MG63 (cell line): ENCODE results near the gene SMYD2. TPM values are rescaled to one million over a fixed set of nuclear protein-coding genes. Genes with fewer than 3 reads are reported as not detected.

Experiments used
- DNase-seq: peaks from one replicate; pipeline ENCODE4 v3.0.0-alpha.2; 2020
- H3K27me3 ChIP-seq: fragments of 250-450 bp; sonication (Bioruptor Pico); 2 replicates; pipeline ENCODE4 v1.5.1; 2020; ENCODE audit warnings: mild to moderate bottlenecking, moderate library complexity
- H3K36me3 ChIP-seq: fragments of 250-450 bp; sonication (Bioruptor Pico); 2 replicates; pipeline ENCODE4 v1.5.1; 2020; ENCODE audit warnings: mild to moderate bottlenecking, moderate library complexity
- H3K4me3 ChIP-seq: fragments of 250-450 bp; sonication (Bioruptor Pico); 2 replicates; pipeline ENCODE4 v1.5.1; 2020; ENCODE audit warnings: mild to moderate bottlenecking, moderate library complexity
- H3K9me3 ChIP-seq: fragments of 250-450 bp; sonication (Bioruptor Pico); 2 replicates; pipeline ENCODE4 v1.5.1; 2020; ENCODE audit warnings: mild to moderate bottlenecking, moderate library complexity
- total RNA-seq: library from RNA; depleted of rRNA; stranded (reverse); fragments of >200 nt; shearing (Covaris generic); gene quantifications from 2 replicates; pipeline ENCODE4 v1.2.3, GENCODE V29; 2014; ENCODE audit warnings: low replicate concordance

The SMYD2 gene
- total RNA-seq, 1 experiment from 2014 or later, result 73.4 TPM

DNA sequence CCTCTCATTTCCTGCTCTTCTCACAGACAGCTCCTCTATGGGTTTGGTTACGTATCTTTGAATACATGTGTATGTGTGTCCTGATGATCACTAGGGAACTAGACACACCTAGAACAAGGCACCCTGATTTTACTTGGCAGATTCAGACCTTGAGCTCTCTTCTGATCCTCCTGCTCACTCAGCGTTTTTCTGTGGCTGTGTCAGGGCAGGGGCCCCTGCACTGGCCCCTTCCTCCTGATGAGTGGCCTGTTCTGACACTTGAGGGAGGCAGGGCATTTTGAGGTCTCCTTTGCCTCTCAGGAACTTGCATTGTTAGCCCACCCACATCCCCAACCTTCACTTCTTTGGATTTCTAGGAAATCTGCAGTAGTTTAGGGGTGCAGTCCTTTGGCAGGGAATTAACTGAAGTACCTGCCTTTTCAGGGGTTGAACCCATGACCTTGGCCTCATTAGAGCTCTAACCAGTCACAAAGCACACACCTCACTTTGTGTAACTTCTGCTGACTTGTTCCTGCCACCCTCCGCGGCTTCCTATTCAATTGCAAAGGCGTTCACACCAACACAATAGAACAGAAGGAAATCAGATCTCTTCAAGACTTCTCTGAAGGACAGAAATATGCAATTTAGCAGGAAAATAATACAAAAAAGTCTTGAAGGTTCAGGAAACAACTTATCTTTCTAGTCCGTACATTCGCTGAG, 8.8 kb downstream of the SMYD2 start:
- no peak for DNase-seq
- Histone ChIP-seq H3K27me3 (no peaks in the 10 kb centered on the region), H3K9me3 (no peaks in the 10 kb centered on the region), H3K36me3 (no peaks in the 10 kb centered on the region), H3K4me3 (no peak overlapping the region)

DNA sequence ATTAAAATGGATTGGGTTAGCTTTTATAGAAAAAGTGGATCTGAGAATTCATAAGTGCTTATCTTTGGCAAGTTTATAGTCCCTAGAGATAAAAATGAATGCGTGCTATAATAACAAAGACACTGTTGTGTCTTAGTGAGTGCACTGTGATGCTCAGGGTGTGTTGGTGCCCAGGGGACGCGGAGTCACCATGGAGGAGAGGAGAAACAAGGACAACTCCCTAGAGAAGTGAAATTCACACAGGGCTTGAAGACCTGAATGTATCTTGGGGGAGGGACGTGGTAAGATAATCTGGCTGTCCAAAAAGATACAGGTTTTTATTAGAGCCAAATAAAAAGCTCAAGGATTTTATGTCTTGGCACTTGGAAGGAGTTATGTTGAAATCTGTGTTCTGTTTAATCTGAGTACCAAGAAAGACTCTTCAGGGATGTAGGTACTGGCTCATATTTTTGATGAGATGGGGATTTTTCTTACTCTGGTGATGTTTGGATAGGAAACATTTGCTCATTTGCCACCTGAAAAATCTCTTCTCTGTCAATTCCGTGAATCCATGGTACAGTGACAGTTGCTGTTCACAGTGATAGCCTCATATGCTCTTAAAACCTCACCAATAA, 9.6 kb downstream of the SMYD2 start:
- no peaks in the 10 kb centered on the region for H3K27me3 ChIP-seq
- no peak for DNase-seq
- no peaks in the 10 kb centered on the region for H3K36me3 ChIP-seq
- no peak overlapping the region for H3K4me3 ChIP-seq
- H3K9me3 ChIP-seq, result no peaks in the 10 kb centered on the region

DNA sequence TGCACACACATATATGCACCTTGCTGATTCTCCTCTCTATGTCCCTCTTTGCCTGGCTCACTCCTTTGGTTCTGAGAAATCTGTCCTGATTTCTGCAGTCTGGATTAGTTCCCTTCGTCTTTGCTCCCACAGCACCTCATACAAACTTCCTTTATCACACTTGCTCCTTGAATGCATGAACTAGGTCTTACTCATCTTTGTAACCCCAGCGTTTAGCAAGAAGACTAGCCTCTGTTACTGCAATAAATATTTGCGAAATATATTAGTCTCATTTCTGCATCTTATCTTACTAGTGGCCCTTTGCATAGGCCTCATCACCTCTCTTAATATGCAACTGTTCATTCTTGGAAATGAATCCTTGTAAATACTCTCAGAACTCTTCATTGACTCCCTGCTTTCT, 11.4 kb downstream of the SMYD2 start:
- Histone ChIP-seq H3K36me3 (no peaks in the 10 kb centered on the region), H3K27me3 (no peaks in the 10 kb centered on the region), H3K9me3 (no peaks in the 10 kb centered on the region), H3K4me3 (no peak overlapping the region)
- DNase-seq, result no peak

DNA sequence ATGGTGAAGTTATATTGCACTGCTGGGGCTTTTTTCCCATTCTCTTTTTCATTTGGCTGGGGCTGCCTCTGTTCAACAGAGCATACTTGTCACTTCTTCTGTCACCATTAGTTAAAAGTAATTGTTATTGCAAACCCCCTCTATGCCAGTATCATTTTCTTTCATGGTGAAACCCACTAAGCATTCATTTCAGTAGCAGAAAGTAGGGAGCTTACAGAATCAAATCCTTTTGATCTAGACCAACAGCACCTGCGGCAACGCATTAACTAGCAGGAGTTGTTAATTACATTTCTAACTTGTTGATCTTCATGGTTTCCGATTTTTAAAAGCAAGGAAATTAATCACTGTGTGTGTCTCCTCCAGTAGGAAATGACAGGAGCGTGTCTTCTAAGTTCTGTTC, 15.0 kb downstream of the SMYD2 start:
- no peak for DNase-seq
- Histone ChIP-seq H3K9me3 (no peaks in the 10 kb centered on the region), H3K36me3 (no peaks in the 10 kb centered on the region), H3K4me3 (no peak overlapping the region), H3K27me3 (no peaks in the 10 kb centered on the region)

DNA sequence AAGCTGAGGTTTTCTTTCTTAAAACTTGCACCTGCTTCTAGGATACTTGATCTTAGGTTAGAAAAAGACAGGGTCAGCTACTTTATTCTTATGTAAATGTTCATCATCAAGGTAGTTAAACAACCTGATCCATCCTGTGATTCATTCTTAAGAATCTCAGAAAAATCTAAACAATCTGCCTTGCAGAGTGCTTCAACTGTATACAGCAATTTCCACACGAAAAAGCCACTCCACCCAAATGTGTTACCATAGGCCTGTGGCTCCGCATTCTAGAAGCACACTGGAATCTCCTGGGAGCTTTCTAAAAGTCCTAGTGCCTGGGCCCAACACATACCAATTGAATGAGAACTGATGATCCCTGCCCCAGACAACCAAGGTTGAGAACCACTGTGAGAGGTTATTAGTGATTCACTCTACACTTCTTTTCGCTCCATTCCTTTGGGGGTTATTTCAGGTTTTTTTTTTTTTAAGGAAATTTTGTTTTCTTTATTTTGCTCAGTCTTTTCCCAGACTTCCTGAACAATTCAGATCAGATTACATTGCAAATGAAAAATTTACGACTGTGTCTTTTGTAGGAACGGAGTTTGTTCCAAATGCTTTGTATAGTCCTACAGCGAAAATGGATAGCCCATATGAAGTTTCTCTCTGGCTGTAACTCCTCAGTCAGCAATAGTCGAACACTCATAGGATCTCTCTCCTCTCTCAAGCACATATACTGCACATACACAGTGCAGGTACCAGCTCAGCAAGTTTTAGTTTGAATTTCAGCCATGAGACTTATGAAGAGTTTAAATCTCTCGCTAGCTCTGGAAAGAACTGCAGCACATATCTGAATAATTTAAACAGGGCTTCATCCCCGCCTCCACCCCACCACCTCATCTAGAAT, 16.1 kb downstream of the SMYD2 start:
- Histone ChIP-seq H3K4me3 (no peak overlapping the region), H3K9me3 (no peaks in the 10 kb centered on the region), H3K27me3 (no peaks in the 10 kb centered on the region), H3K36me3 (no peaks in the 10 kb centered on the region)
- DNase-seq, result peak; percentile 25

DNA sequence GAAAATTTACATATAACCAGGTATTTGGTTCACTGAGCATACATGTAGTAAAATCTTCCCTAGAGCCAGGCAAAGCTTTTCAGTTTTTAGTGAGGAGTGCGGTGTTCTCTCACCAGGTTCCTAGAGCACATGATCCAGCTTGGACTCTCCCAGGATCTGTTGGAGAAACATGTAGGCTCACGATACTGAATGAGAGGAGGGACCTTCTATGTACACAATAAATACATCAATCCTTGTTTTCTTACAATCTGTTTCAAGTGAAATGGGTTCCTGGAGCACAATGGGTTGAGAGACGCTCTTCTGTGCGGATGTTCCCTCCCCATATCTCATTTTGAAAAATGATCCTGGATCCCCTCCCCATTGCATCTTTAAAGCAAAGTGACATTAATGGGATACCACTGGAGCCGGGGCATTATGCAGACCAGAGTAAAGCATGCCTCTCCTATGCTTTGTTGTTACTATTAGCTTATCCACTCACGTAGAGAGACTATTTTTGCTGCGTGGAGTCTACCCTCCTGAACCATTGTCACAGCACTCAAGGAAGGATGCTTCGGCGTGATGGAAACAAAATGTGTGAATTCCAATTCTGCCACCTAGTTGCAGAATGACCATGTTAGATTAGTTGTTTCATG, 19.3 kb downstream of the SMYD2 start:
- Histone ChIP-seq H3K27me3 (no peaks in the 10 kb centered on the region), H3K4me3 (no peak overlapping the region), H3K36me3 (no peaks in the 10 kb centered on the region), H3K9me3 (no peaks in the 10 kb centered on the region)
- DNase-seq, result no peak

DNA sequence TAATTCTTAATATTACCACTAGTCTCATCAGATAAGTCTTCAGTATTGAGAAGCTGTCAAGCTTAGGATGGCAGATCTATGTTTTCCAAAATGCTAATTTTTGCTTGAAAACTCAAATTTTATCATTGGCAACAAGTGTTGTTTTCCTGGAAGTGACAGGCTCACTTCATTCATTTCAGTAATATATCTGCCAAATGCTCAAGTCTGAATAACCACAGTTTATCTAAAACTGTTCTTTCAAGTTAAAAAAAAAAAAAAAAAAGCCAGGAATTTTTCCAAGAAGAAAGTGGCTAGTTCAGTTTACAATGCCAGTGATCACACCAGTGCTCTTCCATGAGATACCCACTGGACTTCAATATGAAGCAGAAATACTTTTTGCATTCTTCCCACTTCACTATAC, 20.6 kb downstream of the SMYD2 start:
- H3K27me3 ChIP-seq, result no peaks in the 10 kb centered on the region
- H3K9me3 ChIP-seq, result no peaks in the 10 kb centered on the region
- H3K36me3 ChIP-seq, result no peaks in the 10 kb centered on the region
- no peak overlapping the region for H3K4me3 ChIP-seq
- DNase-seq, result no peak

DNA sequence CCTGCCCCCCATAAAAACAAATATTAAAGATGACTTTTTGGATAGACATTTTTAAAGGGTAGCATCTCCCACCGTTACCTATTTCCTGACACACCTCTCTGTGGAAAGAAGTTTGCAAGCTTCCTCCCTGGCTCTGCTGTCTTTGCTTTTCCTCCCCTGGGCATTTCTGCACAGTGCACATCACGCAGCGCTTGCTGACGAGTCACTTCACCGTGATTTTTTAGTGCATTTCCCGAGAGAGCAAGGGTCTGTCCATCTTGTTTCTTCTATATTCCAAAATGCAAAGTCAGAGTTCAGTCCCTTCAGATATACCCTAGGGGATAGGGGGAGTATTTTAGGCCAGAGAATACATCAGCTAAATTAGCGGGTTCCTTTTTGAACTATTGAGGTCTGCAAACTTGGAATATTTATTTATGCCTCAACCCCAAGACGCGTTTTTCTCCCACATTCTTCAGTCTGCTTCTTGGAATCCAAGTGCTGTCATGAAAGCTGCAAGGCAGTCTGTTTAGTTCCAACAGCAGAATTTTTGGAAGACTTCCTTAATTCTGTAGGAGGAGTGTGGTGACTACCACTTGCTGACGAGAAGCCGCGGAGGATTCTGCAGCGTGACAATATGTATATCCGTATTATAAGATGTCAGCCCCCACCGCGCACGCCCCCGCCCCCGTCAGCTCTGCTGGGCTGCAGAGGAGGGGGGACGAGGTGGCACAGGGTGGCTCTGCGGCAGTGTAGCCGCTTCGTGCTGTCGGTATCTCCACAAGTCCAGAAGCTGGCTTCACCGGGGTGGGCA, 22.4 kb downstream of the SMYD2 start:
- H3K36me3 ChIP-seq, result no peaks in the 10 kb centered on the region
- no peaks in the 10 kb centered on the region for H3K9me3 ChIP-seq
- peak; percentile 32 for DNase-seq
- H3K27me3 ChIP-seq, result no peaks in the 10 kb centered on the region
- H3K4me3 ChIP-seq, result no peak overlapping the region

DNA sequence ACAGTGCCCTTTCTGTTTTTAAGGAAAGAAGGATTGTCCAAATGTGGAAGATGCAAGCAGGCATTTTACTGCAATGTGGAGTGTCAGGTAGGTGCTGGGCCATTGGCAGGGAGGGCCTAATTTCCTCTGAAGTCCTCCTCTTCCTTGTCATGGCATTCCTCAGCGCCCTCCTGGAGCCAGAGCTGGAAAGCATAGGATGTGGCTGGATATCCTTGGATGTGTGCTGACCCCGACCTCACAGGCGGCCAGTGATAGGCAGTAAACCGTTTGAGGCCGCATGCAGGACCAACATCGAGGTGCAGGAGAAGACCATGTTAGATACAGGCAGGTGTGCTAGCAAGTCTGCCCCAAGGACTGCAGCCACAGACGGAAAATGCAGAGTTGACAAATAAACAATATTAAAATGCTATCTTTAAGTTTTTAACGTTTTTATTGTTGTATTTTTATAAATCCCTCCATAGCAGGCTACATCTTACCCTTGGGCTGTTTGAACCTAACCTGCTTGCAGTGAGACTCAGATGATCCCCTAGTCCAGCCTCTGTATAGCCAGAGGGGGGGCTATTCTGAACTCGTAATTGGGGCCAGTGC, 24.3 kb downstream of the SMYD2 start:
- Histone ChIP-seq H3K27me3 (no peaks in the 10 kb centered on the region), H3K36me3 (no peaks in the 10 kb centered on the region), H3K9me3 (no peaks in the 10 kb centered on the region), H3K4me3 (no peak overlapping the region)
- DNase-seq, result no peak

DNA sequence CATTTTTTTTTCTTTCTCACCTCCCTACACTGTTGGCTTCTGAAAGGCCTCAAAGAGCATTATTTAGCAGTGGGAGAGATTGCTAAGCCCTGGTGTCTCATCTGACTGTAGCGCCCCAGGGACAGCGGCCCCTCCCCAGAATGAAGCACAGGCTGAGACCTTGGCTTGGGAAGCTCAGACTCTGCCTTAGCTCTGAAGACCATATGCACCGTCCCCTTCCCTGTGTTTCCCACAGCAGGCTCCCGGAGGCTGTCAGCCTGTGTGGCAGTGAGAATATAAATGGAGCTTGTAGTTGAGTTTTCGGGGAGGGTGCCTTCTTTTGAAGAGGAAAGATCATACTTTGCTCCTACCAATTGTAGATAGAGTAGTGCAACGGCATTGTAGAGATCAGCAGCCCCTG, 25.3 kb downstream of the SMYD2 start:
- Histone ChIP-seq H3K36me3 (no peaks in the 10 kb centered on the region), H3K27me3 (no peaks in the 10 kb centered on the region), H3K4me3 (no peak overlapping the region), H3K9me3 (no peaks in the 10 kb centered on the region)
- DNase-seq, result no peak

DNA sequence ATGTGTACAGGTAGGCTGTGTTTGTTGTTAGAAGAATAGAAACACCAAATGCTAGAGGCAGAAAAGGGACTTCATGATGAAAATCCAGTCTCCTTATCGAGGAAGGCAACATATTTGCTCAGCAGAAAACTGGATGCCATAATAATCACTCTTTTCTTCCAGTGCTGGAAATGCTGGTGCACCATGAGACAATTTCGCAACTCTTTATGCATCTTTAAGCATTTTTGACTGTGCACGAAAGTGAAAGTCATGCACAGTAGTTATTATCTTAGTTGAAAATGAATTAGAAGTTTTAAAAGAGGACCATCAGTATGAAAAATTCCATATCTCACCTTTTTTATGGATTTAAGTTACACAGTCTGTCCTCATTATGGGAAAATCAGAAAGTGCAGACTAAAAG, 29.1 kb downstream of the SMYD2 start:
- Histone ChIP-seq H3K27me3 (no peaks in the 10 kb centered on the region), H3K4me3 (no peak overlapping the region), H3K9me3 (no peaks in the 10 kb centered on the region), H3K36me3 (peaks cover 1% of the 10 kb centered on the region; the same call in 1 of the 2 replicates)
- DNase-seq, result no peak

DNA sequence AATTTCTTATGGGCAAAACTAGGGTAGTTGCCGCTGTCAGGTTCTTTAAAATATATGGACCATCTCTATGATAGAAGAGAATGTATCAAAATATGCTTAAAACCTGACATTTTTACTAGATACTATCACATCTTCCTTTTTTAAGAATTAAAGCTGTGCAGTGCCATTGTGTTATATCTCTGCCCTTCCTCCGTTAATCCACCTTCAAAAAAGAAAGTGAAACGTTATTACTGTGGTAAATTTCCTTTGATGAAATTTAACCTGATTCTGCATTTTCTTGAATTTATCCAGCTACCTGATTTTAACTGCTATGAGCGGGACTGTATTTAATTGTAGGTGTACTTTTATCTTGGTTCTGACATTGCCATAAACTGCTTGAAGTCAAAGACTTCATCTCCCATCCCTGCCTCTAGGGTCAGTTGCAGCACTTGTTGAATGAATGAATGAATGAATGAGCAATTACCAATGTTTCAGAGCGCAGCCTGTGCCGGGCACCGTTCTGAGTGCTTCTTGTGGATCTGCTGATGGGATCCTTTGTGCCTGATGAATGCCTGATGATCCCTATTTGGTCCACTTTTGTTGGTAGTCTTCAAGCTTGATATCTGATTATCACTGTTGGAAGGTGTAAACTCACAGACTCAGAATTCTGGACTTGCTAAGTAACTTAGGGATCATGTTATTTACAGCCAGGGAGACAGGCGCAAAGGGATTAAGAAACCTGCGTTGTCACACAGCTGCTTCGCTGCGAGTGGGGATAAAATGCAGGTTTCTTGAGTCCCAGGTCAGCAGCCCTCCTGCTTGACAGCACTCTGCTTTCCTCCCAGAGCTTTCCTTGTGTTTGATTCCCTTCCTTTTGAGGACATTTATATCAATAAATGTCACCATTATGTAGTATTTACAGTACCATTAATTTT, 30.1 kb downstream of the SMYD2 start:
- H3K27me3 ChIP-seq, result no peaks in the 10 kb centered on the region
- peaks cover 5% of the 10 kb centered on the region; the same call in 1 of the 2 replicates for H3K36me3 ChIP-seq
- H3K4me3 ChIP-seq, result no peak overlapping the region
- DNase-seq, result no peak
- no peaks in the 10 kb centered on the region for H3K9me3 ChIP-seq

DNA sequence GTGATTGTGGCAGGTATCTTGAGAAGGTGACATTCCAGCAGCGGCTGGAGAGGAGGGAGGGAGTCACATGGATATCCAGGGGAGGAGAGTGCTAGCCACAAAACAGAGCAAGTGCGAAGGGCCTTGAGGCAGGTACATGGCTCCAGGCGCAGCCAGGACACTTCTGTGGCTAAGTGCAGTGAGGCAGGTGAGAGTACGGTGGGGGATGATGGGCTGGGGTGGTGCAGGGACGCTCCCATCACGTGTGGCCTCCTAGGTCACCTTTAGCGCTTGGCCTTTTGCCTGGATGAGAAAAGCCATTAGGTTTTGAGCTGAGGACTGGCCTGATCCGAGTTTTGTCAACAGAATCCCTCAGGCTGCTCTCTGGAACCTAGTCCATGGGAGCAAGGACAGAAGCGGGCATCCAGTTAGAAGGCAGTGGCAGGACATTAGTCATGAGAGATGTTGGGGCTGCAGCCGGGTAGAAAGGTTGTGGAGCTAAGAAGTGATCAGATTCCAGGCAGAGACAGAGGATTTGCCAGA, 31.6 kb downstream of the SMYD2 start:
- no peaks in the 10 kb centered on the region for H3K9me3 ChIP-seq
- no peak for DNase-seq
- H3K27me3 ChIP-seq, result no peaks in the 10 kb centered on the region
- H3K4me3 ChIP-seq, result no peak overlapping the region
- H3K36me3 ChIP-seq, result peaks cover 5% of the 10 kb centered on the region; the same call in 1 of the 2 replicates

DNA sequence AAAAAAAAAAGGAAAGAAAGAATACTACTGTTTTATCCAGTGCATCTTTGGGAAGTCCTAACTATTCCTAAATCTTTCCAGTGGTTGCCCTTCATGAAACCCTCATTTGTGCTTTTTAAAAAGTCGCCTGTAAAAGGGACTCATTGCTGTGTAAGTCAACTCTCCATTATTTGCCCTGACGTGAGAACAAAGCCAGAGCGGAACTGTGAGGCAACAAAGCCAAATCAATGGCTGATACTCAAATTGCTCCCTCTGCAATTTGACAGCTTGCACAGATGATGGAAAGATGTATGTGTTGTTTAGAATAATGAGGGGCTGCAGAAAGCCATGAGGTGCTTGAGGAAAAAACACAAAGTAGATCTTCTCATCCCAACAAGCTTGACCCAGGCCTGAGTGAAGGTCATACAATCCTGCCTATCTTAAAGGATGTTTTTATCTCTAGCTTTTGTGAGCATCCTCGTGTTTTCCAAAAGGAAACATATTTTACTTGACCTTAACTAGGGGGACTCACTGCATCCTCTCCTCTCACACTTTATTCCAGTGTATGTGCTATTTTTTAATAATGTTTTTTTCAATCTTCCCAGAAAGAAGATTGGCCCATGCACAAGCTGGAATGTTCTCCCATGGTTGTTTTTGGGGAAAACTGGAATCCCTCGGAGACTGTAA, 33.4 kb downstream of the SMYD2 start:
- Histone ChIP-seq H3K27me3 (no peaks in the 10 kb centered on the region), H3K9me3 (no peaks in the 10 kb centered on the region), H3K36me3 (peaks cover 5% of the 10 kb centered on the region; the same call in 1 of the 2 replicates), H3K4me3 (no peak overlapping the region)
- no peak for DNase-seq
